SU-DHL-6 (cell line): ENCODE measurements around the gene HECW1.

Experiments used
- EZH2phosphoT487 ChIP-seq: fragments of 200-600 bp; sonication (generic), shearing (Covaris generic); conservative IDR thresholded peaks from 2 replicates; pipeline ENCODE4 v1.6.1; 2018; ENCODE audit warnings: mild to moderate bottlenecking, antibody characterized with exemption, low read length, moderate library complexity, mixed read lengths
- TF ChIP-seq, protein P1 (sequence below): fragments of 200-600 bp; sonication (generic); IDR thresholded peaks from one replicate; pipeline ENCODE4 v1.5.1; 2017; ENCODE audit warnings: antibody characterized with exemption, mild to moderate bottlenecking, low read length, moderate library complexity; ENCODE audit not compliant: insufficient read depth, poor library complexity, severe bottlenecking

DNA sequence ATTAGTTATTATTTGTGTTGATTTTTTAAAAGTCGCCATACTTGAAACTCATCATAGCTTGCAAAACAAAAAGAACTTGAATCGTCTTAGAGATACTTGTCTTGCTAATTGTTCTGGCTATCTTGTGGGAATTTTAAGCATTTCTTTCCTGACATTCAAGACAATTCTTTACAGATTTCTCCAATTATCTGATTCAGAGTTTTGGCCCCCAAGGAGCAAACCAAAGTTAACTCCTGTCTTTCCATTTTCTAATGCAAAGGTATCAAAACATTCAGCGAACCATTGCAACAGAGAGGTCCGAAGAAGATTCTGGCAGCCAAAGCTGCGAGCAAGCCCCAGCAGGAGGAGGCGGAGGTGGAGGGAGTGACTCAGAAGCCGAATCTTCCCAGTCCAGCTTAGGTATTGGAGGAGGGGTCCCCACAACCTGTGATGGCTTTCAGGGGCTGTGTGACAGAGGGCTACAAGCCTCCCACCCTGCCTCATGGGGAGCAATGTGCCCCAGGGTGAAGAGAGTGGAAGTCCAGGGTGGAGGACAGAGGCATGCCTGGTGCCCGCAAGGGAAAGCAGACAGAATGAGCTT, 351.0 kb downstream of the HECW1 start:
- TF ChIP-seq, protein P1, sequence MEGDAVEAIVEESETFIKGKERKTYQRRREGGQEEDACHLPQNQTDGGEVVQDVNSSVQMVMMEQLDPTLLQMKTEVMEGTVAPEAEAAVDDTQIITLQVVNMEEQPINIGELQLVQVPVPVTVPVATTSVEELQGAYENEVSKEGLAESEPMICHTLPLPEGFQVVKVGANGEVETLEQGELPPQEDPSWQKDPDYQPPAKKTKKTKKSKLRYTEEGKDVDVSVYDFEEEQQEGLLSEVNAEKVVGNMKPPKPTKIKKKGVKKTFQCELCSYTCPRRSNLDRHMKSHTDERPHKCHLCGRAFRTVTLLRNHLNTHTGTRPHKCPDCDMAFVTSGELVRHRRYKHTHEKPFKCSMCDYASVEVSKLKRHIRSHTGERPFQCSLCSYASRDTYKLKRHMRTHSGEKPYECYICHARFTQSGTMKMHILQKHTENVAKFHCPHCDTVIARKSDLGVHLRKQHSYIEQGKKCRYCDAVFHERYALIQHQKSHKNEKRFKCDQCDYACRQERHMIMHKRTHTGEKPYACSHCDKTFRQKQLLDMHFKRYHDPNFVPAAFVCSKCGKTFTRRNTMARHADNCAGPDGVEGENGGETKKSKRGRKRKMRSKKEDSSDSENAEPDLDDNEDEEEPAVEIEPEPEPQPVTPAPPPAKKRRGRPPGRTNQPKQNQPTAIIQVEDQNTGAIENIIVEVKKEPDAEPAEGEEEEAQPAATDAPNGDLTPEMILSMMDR = no peak
- TF ChIP-seq EZH2phosphoT487 = no peak
